Measurements from ENCODE around the gene RER1.
"Not testable (repeated sequence)": the region's sequence is repeated elsewhere in the genome, so short reads cannot be mapped to it uniquely, and the experiment has no call there.

RER1 gene

DNA sequence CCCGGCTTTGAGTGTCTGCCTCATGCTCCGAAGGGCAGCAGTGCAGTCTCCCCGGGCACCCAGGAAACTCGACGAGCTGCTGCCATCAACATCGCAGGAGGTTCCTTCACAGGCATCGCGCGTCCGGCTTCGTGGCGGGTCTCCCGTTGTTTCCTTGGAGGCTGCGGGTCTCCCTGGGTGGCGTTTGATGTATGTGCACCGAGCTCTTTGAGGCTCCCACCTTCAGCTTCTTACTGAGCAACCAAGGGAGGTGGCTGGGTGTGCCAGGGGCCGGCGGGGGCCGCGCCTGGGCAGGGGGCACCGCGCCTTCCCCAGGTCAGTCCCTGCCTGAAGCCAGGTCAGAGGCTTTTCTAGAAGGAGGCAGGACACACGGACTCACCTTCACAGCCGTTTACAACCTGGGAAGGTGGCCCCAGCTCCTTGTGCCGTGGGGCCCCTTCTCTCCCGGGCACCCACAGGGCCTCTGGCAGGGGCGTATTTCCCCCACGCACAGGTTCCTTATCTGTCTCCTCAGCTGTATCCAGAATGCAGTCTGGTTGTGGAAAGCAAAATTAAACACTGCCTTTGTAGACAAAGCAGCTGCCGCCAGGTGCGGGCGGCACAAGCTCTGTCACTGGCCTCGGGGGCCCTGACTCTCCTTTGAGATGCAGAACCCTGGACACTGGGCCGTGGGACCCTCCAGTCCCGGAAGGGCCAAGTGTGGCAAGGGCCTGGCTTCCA is 42.5 kb downstream of the RER1 start:
- Histone ChIP-seq H3K4me3 (ENCODE audit: low read depth, low read length) (no peak overlapping the region), H3K9ac (ENCODE audit: low read depth, low read length) (no peak overlapping the region), H3K27ac (ENCODE audit: low read depth, low read length) (no peak overlapping the region), H3K4me1 (ENCODE audit: control insufficient read depth, insufficient read depth, low read length) (no peaks in the 10 kb centered on the region), H3K36me3 (ENCODE audit: control insufficient read depth, insufficient read depth, low read length) (no peaks in the 10 kb centered on the region), H3K9me3 (ENCODE audit: control insufficient read depth, insufficient read depth, low read length) (0 out of 2 replicates have a peak, but pooled peaks cover 3% of the 10 kb centered on the region), H3K27me3 (ENCODE audit: control insufficient read depth, insufficient read depth, low read length) (no peaks in the 10 kb centered on the region)

DNA sequence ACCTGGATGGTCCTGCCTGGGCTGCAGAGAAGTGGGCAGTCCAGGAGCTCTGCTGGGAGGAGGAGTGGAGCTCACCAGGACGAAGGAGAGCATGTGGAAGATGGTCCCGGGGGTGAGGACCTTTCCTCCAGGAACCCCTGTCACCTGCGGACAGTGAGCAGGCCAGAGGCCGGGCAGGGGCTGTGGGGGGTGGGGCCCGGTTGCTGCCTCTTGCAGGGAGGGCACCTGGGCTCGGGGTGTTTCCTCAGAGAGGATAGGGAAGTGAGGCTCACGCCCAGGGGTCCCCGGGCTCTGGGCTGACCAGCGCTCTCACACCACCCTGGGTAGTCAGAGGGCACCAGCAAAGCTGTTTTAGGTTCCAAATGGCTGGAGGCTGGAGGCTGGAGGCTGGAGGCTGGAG is 43.5 kb downstream of the RER1 start:
- no peak overlapping the region for H3K4me3 ChIP-seq (ENCODE audit: low read depth, low read length)
- no peaks in the 10 kb centered on the region for H3K9me3 ChIP-seq (ENCODE audit: control insufficient read depth, insufficient read depth, low read length)
- no peak overlapping the region for H3K27ac ChIP-seq (ENCODE audit: low read depth, low read length)
- H3K27me3 ChIP-seq (ENCODE audit: control insufficient read depth, insufficient read depth, low read length): no peaks in the 10 kb centered on the region
- no peak overlapping the region for H3K9ac ChIP-seq (ENCODE audit: low read depth, low read length)
- H3K4me1 ChIP-seq (ENCODE audit: control insufficient read depth, insufficient read depth, low read length): no peaks in the 10 kb centered on the region
- H3K36me3 ChIP-seq (ENCODE audit: control insufficient read depth, insufficient read depth, low read length): no peaks in the 10 kb centered on the region

DNA sequence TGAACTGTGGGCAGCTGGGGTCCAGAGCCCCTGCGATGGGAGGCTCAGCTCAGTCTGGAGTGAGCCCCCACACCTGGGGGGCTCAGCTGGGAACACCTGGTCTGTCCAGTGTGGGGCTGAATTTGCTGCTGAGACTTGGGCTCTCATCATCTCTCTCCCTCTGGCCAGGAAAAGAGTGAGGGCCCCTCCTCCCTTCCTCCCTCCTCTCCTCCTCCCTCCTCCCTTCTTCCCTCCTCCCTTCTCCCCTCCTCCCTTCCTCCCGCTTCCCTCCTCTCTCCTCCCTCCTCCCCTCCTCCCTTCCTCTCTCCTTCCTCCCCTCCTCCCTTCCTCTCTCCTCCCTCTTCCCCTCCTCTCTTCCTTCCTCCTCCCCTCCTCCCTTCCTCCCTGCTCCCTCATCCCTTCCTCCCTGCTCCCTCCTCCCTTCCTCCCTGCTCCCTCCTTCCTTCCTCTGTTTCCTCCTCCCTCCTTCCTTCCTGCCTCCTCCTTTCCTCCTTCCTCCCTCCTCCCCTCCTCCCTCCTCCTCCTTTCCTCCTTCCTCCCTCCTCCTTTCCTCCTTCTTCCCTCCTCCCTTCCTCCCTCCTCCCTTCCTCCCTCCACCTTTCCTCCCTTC is 44.2 kb downstream of the RER1 start:
- Histone ChIP-seq H3K9ac (ENCODE audit: low read depth, low read length) (no peak overlapping the region), H3K9me3 (ENCODE audit: control insufficient read depth, insufficient read depth, low read length) (no peaks in the 10 kb centered on the region), H3K27ac (ENCODE audit: low read depth, low read length) (no peak overlapping the region), H3K36me3 (ENCODE audit: control insufficient read depth, insufficient read depth, low read length) (no peaks in the 10 kb centered on the region), H3K4me3 (ENCODE audit: low read depth, low read length) (no peak overlapping the region), H3K27me3 (ENCODE audit: control insufficient read depth, insufficient read depth, low read length) (no peaks in the 10 kb centered on the region), H3K4me1 (ENCODE audit: control insufficient read depth, insufficient read depth, low read length) (no peaks in the 10 kb centered on the region)

DNA sequence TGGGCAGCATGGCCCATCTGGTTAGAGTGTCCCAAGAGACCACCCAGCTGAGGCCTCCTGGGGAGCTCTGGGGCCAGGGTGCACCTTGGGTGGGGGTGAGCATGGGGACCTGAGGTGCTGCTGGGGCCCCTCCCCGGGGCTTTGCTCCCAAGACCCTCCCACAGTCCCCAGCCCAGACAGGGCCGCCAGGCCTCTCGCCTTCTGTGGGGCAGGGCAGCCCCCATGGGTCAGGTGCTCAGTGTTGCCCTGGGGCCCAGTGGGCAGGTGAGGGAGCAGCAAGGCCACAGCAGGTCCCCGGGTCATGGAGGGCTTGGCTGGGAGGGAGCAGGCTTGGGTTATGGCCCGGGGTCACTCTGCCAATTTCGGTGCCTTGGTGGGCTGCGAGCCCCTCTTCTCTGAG is 45.2 kb downstream of the RER1 start:
- Histone ChIP-seq H3K27ac (ENCODE audit: low read depth, low read length) (no peak overlapping the region), H3K27me3 (ENCODE audit: control insufficient read depth, insufficient read depth, low read length) (0 out of 2 replicates have a peak, but pooled peaks cover 7% of the 10 kb centered on the region)

DNA sequence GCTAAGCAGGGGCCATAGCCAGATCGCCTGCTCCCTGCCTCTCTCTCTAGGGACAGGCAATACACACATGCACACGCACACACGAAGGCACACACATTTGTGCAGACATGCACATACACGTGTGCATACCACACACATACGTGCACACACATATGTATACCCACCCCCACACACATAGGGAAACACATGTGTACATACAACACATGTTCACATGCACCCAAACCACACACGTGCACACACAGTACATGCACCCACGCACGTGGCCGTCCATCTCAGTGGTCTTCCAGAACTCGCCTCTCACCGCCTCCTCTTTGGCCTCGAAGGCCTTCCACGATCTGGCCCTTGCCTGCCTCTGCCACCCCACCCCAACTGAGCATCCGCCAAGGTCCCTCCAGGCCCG is 46.0 kb downstream of the RER1 start:
- Histone ChIP-seq H3K4me1 (ENCODE audit: control insufficient read depth, insufficient read depth, low read length) (no peaks in the 10 kb centered on the region), H3K36me3 (ENCODE audit: control insufficient read depth, insufficient read depth, low read length) (no peaks in the 10 kb centered on the region), H3K9me3 (ENCODE audit: control insufficient read depth, insufficient read depth, low read length) (no peaks in the 10 kb centered on the region), H3K4me3 (ENCODE audit: low read depth, low read length) (no peak overlapping the region), H3K9ac (ENCODE audit: low read depth, low read length) (no peak overlapping the region), H3K27me3 (ENCODE audit: control insufficient read depth, insufficient read depth, low read length) (peaks cover 14% of the 10 kb centered on the region), H3K27ac (ENCODE audit: low read depth, low read length) (no peak overlapping the region)

More for the DNA sequence above, 45.2 kb downstream of the RER1 start:
- H3K4me1 ChIP-seq (ENCODE audit: control insufficient read depth, insufficient read depth, low read length): no peaks in the 10 kb centered on the region
- no peak overlapping the region for H3K4me3 ChIP-seq (ENCODE audit: low read depth, low read length)
- H3K9me3 ChIP-seq (ENCODE audit: control insufficient read depth, insufficient read depth, low read length): no peaks in the 10 kb centered on the region
- no peaks in the 10 kb centered on the region for H3K36me3 ChIP-seq (ENCODE audit: control insufficient read depth, insufficient read depth, low read length)
- no peak overlapping the region for H3K9ac ChIP-seq (ENCODE audit: low read depth, low read length)

DNA sequence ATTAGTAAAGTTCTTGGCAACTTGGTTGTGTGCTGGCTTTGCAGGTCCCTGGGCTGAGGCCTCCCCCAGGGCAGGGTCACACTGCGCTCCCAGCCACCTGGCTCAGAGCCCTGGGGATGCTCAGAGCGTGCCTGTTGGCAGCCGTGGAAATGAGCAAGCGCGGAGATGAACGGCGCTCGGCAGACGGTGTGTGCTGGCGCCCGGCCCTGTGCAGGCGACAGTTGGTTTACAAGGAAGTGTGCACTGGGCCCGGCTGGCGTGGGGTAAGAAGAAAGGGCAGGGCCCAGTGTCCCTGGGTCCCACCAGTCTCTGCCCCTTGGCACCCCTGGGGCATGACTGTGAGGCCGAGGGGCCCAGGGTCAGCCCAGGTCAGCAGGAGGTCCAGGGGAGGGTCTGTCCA is 46.4 kb downstream of the RER1 start:
- Histone ChIP-seq H3K27ac (ENCODE audit: low read depth, low read length) (no peak overlapping the region), H3K4me3 (ENCODE audit: low read depth, low read length) (no peak overlapping the region), H3K9ac (ENCODE audit: low read depth, low read length) (no peak overlapping the region), H3K27me3 (ENCODE audit: control insufficient read depth, insufficient read depth, low read length) (peaks cover 18% of the 10 kb centered on the region), H3K4me1 (ENCODE audit: control insufficient read depth, insufficient read depth, low read length) (no peaks in the 10 kb centered on the region), H3K36me3 (ENCODE audit: control insufficient read depth, insufficient read depth, low read length) (no peaks in the 10 kb centered on the region), H3K9me3 (ENCODE audit: control insufficient read depth, insufficient read depth, low read length) (no peaks in the 10 kb centered on the region)

DNA sequence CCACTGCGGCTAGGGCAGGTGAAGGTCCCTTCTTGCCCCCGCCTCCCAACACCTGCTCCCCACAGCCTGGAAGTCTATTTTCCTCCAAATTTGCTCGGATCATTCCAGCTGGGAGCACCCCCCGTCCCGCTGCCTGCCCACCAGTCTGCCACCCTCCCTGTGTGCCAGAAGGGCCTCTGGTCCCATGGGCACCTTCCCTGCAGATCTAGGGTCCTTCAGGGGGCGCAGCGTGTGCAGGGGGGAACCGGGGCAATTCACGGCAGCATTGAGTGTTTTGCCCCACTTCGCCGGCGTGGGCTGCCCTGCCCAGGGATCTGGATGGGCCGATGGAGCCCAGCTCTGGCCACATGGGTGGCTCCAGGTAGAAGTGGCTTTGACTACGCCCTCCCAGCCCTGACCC is 47.0 kb downstream of the RER1 start:
- Histone ChIP-seq H3K27me3 (ENCODE audit: control insufficient read depth, insufficient read depth, low read length) (peaks cover 24% of the 10 kb centered on the region), H3K4me1 (ENCODE audit: control insufficient read depth, insufficient read depth, low read length) (no peaks in the 10 kb centered on the region), H3K4me3 (ENCODE audit: low read depth, low read length) (no peak overlapping the region), H3K36me3 (ENCODE audit: control insufficient read depth, insufficient read depth, low read length) (no peaks in the 10 kb centered on the region), H3K27ac (ENCODE audit: low read depth, low read length) (no peak overlapping the region), H3K9me3 (ENCODE audit: control insufficient read depth, insufficient read depth, low read length) (no peaks in the 10 kb centered on the region), H3K9ac (ENCODE audit: low read depth, low read length) (no peak overlapping the region)

DNA sequence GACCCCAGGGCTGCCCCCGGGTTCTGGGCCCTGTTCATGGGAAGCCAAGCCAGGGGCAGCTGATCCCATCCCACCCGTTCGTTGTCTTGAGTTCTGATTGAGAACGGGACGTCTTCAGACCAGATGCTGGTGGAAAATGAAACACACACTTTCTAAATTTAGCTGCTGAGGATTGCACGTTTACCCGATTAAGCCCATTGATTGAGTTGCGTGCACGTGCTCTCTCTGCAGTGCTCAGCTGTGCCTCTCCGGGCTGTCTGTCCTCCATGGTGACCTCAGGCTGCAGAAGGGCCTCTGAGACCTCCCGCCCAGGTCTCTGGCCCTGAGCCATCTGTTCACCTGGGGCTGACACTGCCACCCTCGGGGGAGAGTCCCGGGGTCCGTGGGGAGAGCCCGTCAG is 47.7 kb downstream of the RER1 start:
- Histone ChIP-seq H3K9ac (ENCODE audit: low read depth, low read length) (no peak overlapping the region), H3K4me3 (ENCODE audit: low read depth, low read length) (no peak overlapping the region), H3K27ac (ENCODE audit: low read depth, low read length) (no peak overlapping the region), H3K36me3 (ENCODE audit: control insufficient read depth, insufficient read depth, low read length) (no peaks in the 10 kb centered on the region), H3K9me3 (ENCODE audit: control insufficient read depth, insufficient read depth, low read length) (no peaks in the 10 kb centered on the region), H3K4me1 (ENCODE audit: control insufficient read depth, insufficient read depth, low read length) (no peaks in the 10 kb centered on the region), H3K27me3 (ENCODE audit: control insufficient read depth, insufficient read depth, low read length) (peaks cover 30% of the 10 kb centered on the region)

DNA sequence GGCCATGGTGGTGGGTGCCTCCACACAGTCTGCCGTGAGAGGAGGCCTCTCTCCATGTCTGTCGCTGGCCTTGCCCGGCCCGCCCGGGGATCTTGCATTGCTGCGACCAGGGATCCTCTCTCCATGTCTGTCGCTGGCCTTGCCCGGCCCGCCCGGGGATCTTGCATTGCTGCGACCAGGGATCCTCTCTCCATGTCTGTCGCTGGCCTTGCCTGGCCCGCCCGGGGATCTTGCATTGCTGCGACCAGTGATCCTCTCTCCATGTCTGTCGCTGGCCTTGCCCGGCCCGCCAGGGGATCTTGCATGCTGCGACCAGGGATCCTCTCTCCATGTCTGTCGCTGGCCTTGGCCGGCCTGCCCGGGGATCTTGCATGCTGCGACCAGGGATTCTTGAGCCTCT is 48.7 kb downstream of the RER1 start:
- H3K27me3 ChIP-seq (ENCODE audit: control insufficient read depth, insufficient read depth, low read length): peaks cover 38% of the 10 kb centered on the region
- H3K4me3 ChIP-seq (ENCODE audit: low read depth, low read length): not testable (repeated sequence)

DNA sequence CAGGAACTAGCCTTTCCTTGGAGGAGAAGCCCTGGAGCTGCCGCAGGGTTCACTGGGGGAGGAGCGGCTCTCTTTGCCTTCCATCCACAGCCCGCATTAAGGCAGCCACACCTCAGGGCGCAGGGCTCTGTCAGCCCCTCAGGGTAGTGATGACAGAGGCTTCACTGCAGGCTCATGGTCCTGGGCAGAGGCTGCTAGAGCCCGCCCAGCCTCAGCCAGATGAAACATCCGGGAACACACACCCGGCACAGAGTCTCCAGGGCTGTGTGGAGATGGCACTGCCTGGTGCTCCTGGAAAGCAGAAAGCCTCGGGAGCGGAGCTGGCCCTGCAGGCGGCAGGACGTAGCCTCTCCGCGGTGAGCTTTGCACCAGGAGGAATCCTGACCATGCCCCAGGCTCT is 50.1 kb downstream of the RER1 start:
- Histone ChIP-seq H3K36me3 (ENCODE audit: control insufficient read depth, insufficient read depth, low read length) (no peaks in the 10 kb centered on the region), H3K9ac (ENCODE audit: low read depth, low read length) (no peak overlapping the region), H3K9me3 (ENCODE audit: control insufficient read depth, insufficient read depth, low read length) (no peaks in the 10 kb centered on the region), H3K4me3 (ENCODE audit: low read depth, low read length) (no peak overlapping the region), H3K27ac (ENCODE audit: low read depth, low read length) (no peak overlapping the region), H3K4me1 (ENCODE audit: control insufficient read depth, insufficient read depth, low read length) (0 out of 2 replicates have a peak, but pooled peaks cover 1% of the 10 kb centered on the region), H3K27me3 (ENCODE audit: control insufficient read depth, insufficient read depth, low read length) (peaks cover 40% of the 10 kb centered on the region)

More for the DNA sequence above, 48.7 kb downstream of the RER1 start:
- not testable (repeated sequence) for H3K9me3 ChIP-seq (ENCODE audit: control insufficient read depth, insufficient read depth, low read length); H3K36me3 ChIP-seq (ENCODE audit: control insufficient read depth, insufficient read depth, low read length); H3K27ac ChIP-seq (ENCODE audit: low read depth, low read length); H3K4me1 ChIP-seq (ENCODE audit: control insufficient read depth, insufficient read depth, low read length); H3K9ac ChIP-seq (ENCODE audit: low read depth, low read length)

DNA sequence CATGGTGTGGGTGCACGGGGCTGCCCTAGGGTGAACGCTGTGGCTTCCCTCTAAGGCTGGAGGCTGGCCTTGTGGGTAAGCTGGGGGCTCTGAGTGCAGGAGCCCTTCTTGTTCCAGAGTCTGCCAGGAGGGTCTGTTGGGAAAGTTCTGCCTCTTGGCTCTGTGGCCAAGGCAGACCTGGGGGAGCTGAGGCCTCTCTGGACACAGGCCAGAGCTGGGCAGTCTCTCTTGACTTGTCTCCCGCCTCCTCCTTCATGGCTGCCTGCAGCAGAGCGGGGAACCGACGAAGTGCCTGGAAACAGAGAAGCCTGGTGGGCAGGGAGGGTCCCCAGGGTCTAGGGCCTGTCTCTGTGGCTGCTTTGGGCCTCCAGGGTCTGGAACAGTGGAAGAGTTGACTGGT is 51.0 kb downstream of the RER1 start:
- peaks cover 40% of the 10 kb centered on the region for H3K27me3 ChIP-seq (ENCODE audit: control insufficient read depth, insufficient read depth, low read length)
- no peak overlapping the region for H3K9ac ChIP-seq (ENCODE audit: low read depth, low read length)
- no peak overlapping the region for H3K27ac ChIP-seq (ENCODE audit: low read depth, low read length)
- no peak overlapping the region for H3K4me3 ChIP-seq (ENCODE audit: low read depth, low read length)
- H3K9me3 ChIP-seq (ENCODE audit: control insufficient read depth, insufficient read depth, low read length): no peaks in the 10 kb centered on the region
- no peaks in the 10 kb centered on the region for H3K36me3 ChIP-seq (ENCODE audit: control insufficient read depth, insufficient read depth, low read length)
- peaks cover 11% of the 10 kb centered on the region; the same call in 1 of the 2 replicates for H3K4me1 ChIP-seq (ENCODE audit: control insufficient read depth, insufficient read depth, low read length)

Measured in HUES48 (cell line).